HepG2 (cell line): Measurements from ENCODE around the gene CASP1. TPM values are rescaled to one million over a fixed set of nuclear protein-coding genes. Genes with fewer than 3 reads are reported as not detected.

Source experiments
- ATAC-seq: fragments of 200-7000 bp; cut with Tn5 transposase; 3 replicates; pipeline ENCODE4 v1.9.1; 2020; ENCODE audit warnings: mild to moderate bottlenecking, moderate library complexity
- BruUV-seq: library from RNA; stranded (reverse); fragments of 400-500 nt; replicated peaks from 2 replicates; lab custom pipeline; 2021; lab: Mats Ljungman, UMichigan
- CTCF ChIA-PET: fragments of 300-600 bp; formaldehyde crosslinking; extraction: SDS; loops from one replicate; lab custom pipeline; 2021; ENCODE audit warnings: low total read pairs, inconsistent platforms, low intra/inter-chr PET ratio; lab: Yijun Ruan, JAX
- POLR2A ChIA-PET: fragments of 350-600 bp; sonication (Branson Sonifier 250); formaldehyde crosslinking; loops from one replicate; lab custom pipeline; 2020; ENCODE audit warnings: antibody characterized with exemption, inconsistent platforms; lab: Yijun Ruan, JAX
- DNase-seq: peaks from one replicate; pipeline ENCODE4 v3.0.0-alpha.2; 2015; ENCODE audit warnings: low spot score
- FAIRE-seq: peaks from 3 replicates; lab custom pipeline; 2011; peaks lifted over from hg19 to GRCh38; lab: Jason Lieb, UNC
- H2AFZ ChIP-seq: one replicate; pipeline ENCODE4 v1.6.1; 2011; ENCODE audit warnings: low read length, inconsistent platforms
- H3K27ac ChIP-seq: fragments of 300-600 bp; 3 replicates; pipeline ENCODE4 v1.8.0; 2011; ENCODE audit warnings: mixed run types, mild to moderate bottlenecking, mixed read lengths, low read length, inconsistent platforms; ENCODE audit not compliant: insufficient read depth; ENCODE audit errors: extremely low read length
- H3K27me3 ChIP-seq, 2 experiments: fragments of 200-600 bp in 1 of 2; 2 replicates in 1 of 2; 3 replicates in 1 of 2; pipeline versions ENCODE4 v1.6.0 to v1.8.0; 2011; ENCODE audit warnings: low read length in 2 of 2, mild to moderate bottlenecking in 2 of 2, moderate library complexity in 2 of 2, inconsistent platforms in 1 of 2; ENCODE audit not compliant: insufficient read depth in 2 of 2, control insufficient read depth in 1 of 2
- H3K36me3 ChIP-seq, 2 experiments: fragments of 200-600 bp in 1 of 2; replicated peaks in 1 of 2; 2 replicates in 1 of 2; 3 replicates in 1 of 2; pipeline versions ENCODE4 v1.5.1 to v1.8.0; 2011; ENCODE audit warnings: low read length in 2 of 2, inconsistent platforms in 1 of 2; ENCODE audit not compliant: insufficient read depth in 2 of 2, control insufficient read depth in 1 of 2
- H3K4me1 ChIP-seq: 2 replicates; pipeline ENCODE4 v1.5.1; 2012; ENCODE audit warnings: low read length, inconsistent platforms; ENCODE audit not compliant: insufficient read depth
- H3K4me2 ChIP-seq: 2 replicates; pipeline ENCODE4 v1.6.0; 2011; ENCODE audit warnings: low read depth, low read length, inconsistent platforms
- H3K4me3 ChIP-seq, 3 experiments: fragments of 200-600 bp in 1 of 3; sonication (generic), shearing (Covaris generic) in 1 of 3; replicated peaks in 1 of 3; 2 replicates each; pipeline ENCODE4 v1.5.1; 2011 to 2016; ENCODE audit warnings: low read length in 3 of 3, inconsistent platforms in 2 of 3, low read depth in 2 of 3, mild to moderate bottlenecking in 2 of 3, control low read depth in 1 of 3, mixed read lengths in 1 of 3; ENCODE audit not compliant: insufficient read depth in 1 of 3
- H3K79me2 ChIP-seq: one replicate; pipeline ENCODE4 v1.6.1; 2011; ENCODE audit warnings: low read length, inconsistent platforms; ENCODE audit not compliant: insufficient read depth
- H3K9ac ChIP-seq: 2 replicates; pipeline ENCODE4 v1.6.0; 2011; ENCODE audit warnings: mild to moderate bottlenecking, low read depth, low read length, inconsistent platforms; ENCODE audit not compliant: insufficient read depth
- H3K9me3 ChIP-seq: 2 replicates; pipeline ENCODE4 v1.5.1; 2012; ENCODE audit warnings: mild to moderate bottlenecking, low read length
- H4K20me1 ChIP-seq: 2 replicates; pipeline ENCODE4 v1.6.0; 2011; ENCODE audit warnings: inconsistent platforms, mild to moderate bottlenecking, low read length, moderate library complexity; ENCODE audit not compliant: insufficient read depth
- CREM ChIP-seq, 2 experiments: sonication (generic) in 1 of 2; formaldehyde crosslinking in 1 of 2; IDR thresholded peaks; 2 replicates each; pipeline versions ENCODE4 v1.4.0 to v1.6.1; 2016 to 2020; ENCODE audit warnings: antibody characterized with exemption in 1 of 2, mild to moderate bottlenecking in 1 of 2, missing genetic modification reagents in 1 of 2
- HDAC1 ChIP-seq: sonication (generic); formaldehyde crosslinking; IDR thresholded peaks from 2 replicates; pipeline ENCODE4 v1.5.1; 2020; ENCODE audit warnings: mild to moderate bottlenecking, missing genetic modification reagents
- RBAK ChIP-seq: sonication (generic); formaldehyde crosslinking; IDR thresholded peaks from 2 replicates; pipeline ENCODE4 v1.5.1; 2020; ENCODE audit warnings: mild to moderate bottlenecking, missing genetic modification reagents
- SP2 ChIP-seq: sonication (generic); formaldehyde crosslinking; IDR thresholded peaks from 2 replicates; pipeline ENCODE4 v1.5.1; 2020; ENCODE audit warnings: mild to moderate bottlenecking, missing genetic modification reagents
- ZBTB4 ChIP-seq: sonication (generic); formaldehyde crosslinking; IDR thresholded peaks from 2 replicates; pipeline ENCODE4 v1.4.0; 2020; ENCODE audit warnings: missing genetic modification reagents, mild to moderate bottlenecking, borderline replicate concordance
- ZNF354B ChIP-seq: sonication (generic); formaldehyde crosslinking; IDR thresholded peaks from 2 replicates; pipeline ENCODE4 v1.8.0; 2022; ENCODE audit warnings: mild to moderate bottlenecking, missing genetic modification reagents
- ZNF431 ChIP-seq: sonication (generic); formaldehyde crosslinking; IDR thresholded peaks from 2 replicates; pipeline ENCODE4 v1.9.0; 2022; ENCODE audit warnings: missing genetic modification reagents, low read depth, mild to moderate bottlenecking, borderline replicate concordance
- ZNF451 ChIP-seq: sonication (generic); formaldehyde crosslinking; IDR thresholded peaks from 2 replicates; pipeline ENCODE4 v1.5.0; 2020; ENCODE audit warnings: mild to moderate bottlenecking, missing genetic modification reagents
- ZNF597 ChIP-seq: sonication (generic); formaldehyde crosslinking; IDR thresholded peaks from 2 replicates; pipeline ENCODE4 v1.5.0; 2020; ENCODE audit warnings: missing genetic modification reagents
- ZNF607 ChIP-seq: sonication (generic); formaldehyde crosslinking; IDR thresholded peaks from 2 replicates; pipeline ENCODE4 v1.5.1; 2020; ENCODE audit warnings: missing genetic modification reagents, mild to moderate bottlenecking, borderline replicate concordance
- WGBS: methylation state at CpG from one replicate; pipeline ENCODE4 v1.1.6; 2017; ENCODE audit warnings: low lambda C conversion rate; 5-methylcytosine and 5-hydroxymethylcytosine counted together
- in situ Hi-C: cut with HindIII; loops from 2 replicates; pipeline ENCODE4 v1.10.0; 2017; ENCODE audit warnings: low pct_unique_long_range_greater_than_20kb; ENCODE audit not compliant: extremely low pct_ligation_motif_present
- intact Hi-C: fragments of 100-400 bp; cut with micrococcal nuclease; formaldehyde crosslinking; loops from one replicate; pipeline ENCODE4 v1.10.0; 2022; ENCODE audit not compliant: unreplicated experiment
- polyA plus RNA-seq, 8 experiments: library from polyadenylated mRNA; depleted of rRNA in 3 of 8; stranded (reverse) in 7 of 8; unstranded in 1 of 8; fragments of >200 nt; fragmentation: Illumina TruSeq in 4 of 8; extraction: Trizol in 4 of 8; gene quantifications; 2 replicates each; pipeline versions ENCODE4 v1.2.1 to v1.2.3, GENCODE V29; 2011 to 2016; ENCODE audit warnings: low read depth in 4 of 8, missing spikeins in 1 of 8, mixed read lengths in 1 of 8; ENCODE audit not compliant: insufficient read depth in 1 of 8
- total RNA-seq, 5 experiments: library from RNA; depleted of rRNA; stranded (reverse); fragments of >200 nt; fragmentation: Illumina TruSeq; extraction: Trizol; gene quantifications; 2 replicates each; pipeline ENCODE4 v1.2.3, GENCODE V29; 2016; ENCODE audit warnings: low read depth in 1 of 5
- TF ChIP-seq, protein P1 (sequence below): sonication (generic); formaldehyde crosslinking; IDR thresholded peaks from 2 replicates; pipeline ENCODE4 v1.5.1; 2020; ENCODE audit warnings: missing genetic modification reagents, mild to moderate bottlenecking, borderline replicate concordance
- TF ChIP-seq, protein P2 (sequence below): sonication (generic); formaldehyde crosslinking; IDR thresholded peaks from 2 replicates; pipeline ENCODE4 v1.4.0; 2020; ENCODE audit warnings: mild to moderate bottlenecking, missing genetic modification reagents

The CASP1 gene
- total and polyA plus RNA-seq, 2 of the 13 experiments (the other 11 are each of a cell fraction or from before 2014, with no cell fraction given), result 0.34 to 5.2 TPM

DNA sequence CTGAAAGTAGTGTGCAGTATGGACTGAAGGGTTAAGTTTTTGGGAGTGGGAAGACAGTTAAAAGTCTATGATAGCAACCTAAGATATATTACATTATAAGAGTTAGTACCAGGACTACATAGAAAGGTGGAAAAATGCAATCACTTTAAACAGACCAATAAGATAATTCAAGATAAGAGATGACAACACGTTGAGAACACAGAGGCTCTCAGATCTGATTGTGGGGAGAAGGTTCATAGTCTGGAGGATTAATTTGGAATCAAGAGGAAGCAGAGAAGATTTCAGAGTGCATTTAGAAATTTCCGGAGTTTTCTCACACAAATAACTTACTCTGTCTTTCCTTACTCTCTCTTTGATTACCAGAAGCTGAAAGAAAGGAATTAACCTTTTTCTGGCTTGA lies 12.4 kb downstream of the CASP1 start:
- CTCF ChIA-PET, result no interaction called here
- intact Hi-C loops (no loop called here), in situ Hi-C loops (no loop called here)
- FAIRE-seq (no peak), DNase-seq (no peak), ATAC-seq (no peak)
- POLR2A ChIA-PET, result no interaction called here
- Histone ChIP-seq H3K4me3 (no peak overlapping the region), H3K4me1 (no peaks in the 10 kb centered on the region), H3K27ac (no peak overlapping the region), H3K36me3 (no peaks in the 10 kb centered on the region), H3K9ac (no peak overlapping the region), H4K20me1 (no peaks in the 10 kb centered on the region), H3K9me3 (no peaks in the 10 kb centered on the region), H3K4me2 (no peak overlapping the region), H3K27me3 (no peaks in the 10 kb centered on the region), H3K79me2 (no peaks in the 10 kb centered on the region), H2AFZ (no peak overlapping the region)
- 4% methylated on average over 2 of the region's 2 CpGs for WGBS
- no TSS peak for BruUV-seq
- TF ChIP-seq ZNF607 (CRISPR knock-in tag) (no peak), HDAC1 (CRISPR knock-in tag) (no peak), ZBTB4 (CRISPR knock-in tag) (no peak), ZNF597 (no peak), ZNF354B (CRISPR knock-in tag) (no peak), RBAK (no peak), SP2 (CRISPR knock-in tag) (no peak), ZNF451 (CRISPR knock-in tag) (no peak), CREM (IDR thresholded peaks at IDR 0.05) (no peak), CREM (CRISPR knock-in tag; IDR thresholded peaks at IDR 0.05) (no peak), ZNF431 (CRISPR knock-in tag) (no peak)
- TF ChIP-seq, protein P1, sequence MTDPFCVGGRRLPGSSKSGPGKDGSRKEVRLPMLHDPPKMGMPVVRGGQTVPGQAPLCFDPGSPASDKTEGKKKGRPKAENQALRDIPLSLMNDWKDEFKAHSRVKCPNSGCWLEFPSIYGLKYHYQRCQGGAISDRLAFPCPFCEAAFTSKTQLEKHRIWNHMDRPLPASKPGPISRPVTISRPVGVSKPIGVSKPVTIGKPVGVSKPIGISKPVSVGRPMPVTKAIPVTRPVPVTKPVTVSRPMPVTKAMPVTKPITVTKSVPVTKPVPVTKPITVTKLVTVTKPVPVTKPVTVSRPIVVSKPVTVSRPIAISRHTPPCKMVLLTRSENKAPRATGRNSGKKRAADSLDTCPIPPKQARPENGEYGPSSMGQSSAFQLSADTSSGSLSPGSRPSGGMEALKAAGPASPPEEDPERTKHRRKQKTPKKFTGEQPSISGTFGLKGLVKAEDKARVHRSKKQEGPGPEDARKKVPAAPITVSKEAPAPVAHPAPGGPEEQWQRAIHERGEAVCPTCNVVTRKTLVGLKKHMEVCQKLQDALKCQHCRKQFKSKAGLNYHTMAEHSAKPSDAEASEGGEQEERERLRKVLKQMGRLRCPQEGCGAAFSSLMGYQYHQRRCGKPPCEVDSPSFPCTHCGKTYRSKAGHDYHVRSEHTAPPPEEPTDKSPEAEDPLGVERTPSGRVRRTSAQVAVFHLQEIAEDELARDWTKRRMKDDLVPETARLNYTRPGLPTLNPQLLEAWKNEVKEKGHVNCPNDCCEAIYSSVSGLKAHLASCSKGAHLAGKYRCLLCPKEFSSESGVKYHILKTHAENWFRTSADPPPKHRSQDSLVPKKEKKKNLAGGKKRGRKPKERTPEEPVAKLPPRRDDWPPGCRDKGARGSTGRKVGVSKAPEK (CRISPR knock-in tag), result no peak
- TF ChIP-seq, protein P2, sequence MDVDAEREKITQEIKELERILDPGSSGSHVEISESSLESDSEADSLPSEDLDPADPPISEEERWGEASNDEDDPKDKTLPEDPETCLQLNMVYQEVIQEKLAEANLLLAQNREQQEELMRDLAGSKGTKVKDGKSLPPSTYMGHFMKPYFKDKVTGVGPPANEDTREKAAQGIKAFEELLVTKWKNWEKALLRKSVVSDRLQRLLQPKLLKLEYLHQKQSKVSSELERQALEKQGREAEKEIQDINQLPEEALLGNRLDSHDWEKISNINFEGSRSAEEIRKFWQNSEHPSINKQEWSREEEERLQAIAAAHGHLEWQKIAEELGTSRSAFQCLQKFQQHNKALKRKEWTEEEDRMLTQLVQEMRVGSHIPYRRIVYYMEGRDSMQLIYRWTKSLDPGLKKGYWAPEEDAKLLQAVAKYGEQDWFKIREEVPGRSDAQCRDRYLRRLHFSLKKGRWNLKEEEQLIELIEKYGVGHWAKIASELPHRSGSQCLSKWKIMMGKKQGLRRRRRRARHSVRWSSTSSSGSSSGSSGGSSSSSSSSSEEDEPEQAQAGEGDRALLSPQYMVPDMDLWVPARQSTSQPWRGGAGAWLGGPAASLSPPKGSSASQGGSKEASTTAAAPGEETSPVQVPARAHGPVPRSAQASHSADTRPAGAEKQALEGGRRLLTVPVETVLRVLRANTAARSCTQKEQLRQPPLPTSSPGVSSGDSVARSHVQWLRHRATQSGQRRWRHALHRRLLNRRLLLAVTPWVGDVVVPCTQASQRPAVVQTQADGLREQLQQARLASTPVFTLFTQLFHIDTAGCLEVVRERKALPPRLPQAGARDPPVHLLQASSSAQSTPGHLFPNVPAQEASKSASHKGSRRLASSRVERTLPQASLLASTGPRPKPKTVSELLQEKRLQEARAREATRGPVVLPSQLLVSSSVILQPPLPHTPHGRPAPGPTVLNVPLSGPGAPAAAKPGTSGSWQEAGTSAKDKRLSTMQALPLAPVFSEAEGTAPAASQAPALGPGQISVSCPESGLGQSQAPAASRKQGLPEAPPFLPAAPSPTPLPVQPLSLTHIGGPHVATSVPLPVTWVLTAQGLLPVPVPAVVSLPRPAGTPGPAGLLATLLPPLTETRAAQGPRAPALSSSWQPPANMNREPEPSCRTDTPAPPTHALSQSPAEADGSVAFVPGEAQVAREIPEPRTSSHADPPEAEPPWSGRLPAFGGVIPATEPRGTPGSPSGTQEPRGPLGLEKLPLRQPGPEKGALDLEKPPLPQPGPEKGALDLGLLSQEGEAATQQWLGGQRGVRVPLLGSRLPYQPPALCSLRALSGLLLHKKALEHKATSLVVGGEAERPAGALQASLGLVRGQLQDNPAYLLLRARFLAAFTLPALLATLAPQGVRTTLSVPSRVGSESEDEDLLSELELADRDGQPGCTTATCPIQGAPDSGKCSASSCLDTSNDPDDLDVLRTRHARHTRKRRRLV (CRISPR knock-in tag), result no peak
